NCI-H82 treated with DMSO at 0.1 percent for 48 hours (cell line): ENCODE results near the gene FAM98A.
A peak's percentile ranks its signal among the peaks of the same experiment; 100 is the strongest.

ENCODE experiments used
- DNase-seq: peaks from one replicate; lab custom pipeline; 2025; ENCODE audit not compliant: unreplicated experiment; lab: John Stamatoyannopoulos, UW

The FAM98A gene

DNA sequence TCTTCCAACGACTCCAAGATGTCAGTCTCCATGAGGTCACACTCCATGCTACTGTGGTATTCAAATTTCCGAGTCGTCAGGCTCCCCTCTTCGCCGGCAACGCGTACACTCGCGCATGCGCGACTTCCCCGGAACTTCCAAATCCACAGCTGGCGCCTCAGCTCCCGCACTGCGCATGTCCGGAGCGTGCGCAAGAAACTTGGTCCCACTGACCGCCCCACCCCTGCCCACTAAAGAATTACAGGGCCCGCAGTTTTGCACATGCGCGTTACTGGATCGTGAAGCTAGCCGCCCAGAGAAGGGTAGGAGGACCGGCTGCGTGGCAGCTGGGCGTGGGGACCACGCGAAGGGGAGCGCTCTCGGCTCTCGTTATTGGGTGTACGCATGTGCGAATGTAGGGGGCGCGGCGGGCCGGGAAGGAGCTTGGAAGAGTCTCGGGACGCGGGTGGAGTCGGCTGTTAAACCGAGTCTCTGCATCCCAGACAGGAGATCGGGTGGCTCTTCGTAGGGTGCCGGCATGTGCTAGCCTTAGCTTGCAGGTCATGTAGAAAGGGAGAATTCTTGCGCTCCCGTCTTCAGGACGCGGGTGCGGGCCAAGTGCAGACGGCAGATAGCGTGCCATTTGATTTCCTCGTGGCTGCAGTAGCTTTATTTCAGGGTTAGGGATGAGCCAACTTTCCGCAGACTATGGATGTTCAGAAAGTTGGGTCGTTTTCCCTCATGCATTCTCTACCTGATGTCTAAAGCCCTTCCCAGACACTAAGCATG, at the start of gene FAM98A:
FAM98A (minus strand) TSS at position 125 of the 768 bp plus-strand sequence; CDS start at position 47, 78 bp downstream.
- peak; percentile 97 for DNase-seq

DNA sequence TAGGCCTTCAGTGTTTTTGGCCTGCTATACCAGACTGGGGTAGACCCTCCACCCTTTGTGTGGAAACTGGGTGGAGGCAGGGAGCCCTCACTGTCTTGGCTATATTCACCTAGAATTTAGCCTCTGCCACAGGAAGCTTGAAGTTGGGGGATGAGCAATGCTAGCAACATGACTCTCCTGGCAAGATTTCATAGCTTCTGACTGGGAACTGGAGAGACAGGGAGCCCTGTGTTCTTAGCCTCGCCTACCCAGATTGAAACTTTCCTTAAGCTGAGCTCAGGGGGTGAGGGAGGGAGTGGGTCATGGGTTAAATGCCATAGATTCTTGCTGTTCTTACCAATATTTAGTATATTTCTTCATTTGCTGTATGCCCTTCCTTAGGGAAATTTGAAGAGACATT, 46.8 kb upstream of the FAM98A start:
- DNase-seq = no peak

DNA sequence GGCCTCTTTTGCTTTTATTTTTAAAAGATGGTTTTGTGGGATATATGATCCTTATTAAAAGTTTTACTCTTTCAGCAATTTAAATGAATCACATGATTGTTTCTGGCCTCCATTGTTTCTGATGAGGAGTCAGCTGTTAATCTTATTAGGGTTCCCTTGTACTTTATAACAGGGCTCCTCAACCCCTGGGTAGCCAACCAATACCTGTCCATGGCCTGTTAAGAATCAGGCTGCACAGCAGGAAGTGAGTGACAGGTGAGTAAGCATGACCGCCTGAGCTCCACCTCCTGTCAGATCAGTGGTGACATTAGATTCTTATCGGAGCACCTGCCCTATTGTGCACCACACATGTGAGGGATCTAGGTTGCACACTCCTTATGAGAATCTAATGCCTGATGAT, 45.1 kb upstream of the FAM98A start:
- DNase-seq = no peak

DNA sequence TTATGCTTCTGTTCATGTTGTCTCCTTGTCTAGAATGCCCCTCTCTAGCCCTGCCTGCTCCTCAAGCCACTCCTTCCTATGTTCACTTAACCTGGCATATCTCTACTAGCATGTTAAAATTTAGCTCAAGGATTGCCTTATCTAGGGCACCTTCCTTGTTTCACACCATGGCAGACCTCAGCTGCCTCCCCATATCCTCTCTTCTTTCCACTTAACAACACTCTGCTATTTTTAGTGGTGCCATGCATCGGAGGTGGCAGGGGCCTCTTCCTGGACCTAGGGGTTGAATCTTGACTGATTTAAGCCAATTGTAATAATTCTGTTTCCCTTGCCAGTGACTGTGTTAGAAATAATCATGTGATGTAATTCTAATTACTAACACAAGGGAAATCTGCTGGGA, 36.9 kb upstream of the FAM98A start:
- DNase-seq = no peak

DNA sequence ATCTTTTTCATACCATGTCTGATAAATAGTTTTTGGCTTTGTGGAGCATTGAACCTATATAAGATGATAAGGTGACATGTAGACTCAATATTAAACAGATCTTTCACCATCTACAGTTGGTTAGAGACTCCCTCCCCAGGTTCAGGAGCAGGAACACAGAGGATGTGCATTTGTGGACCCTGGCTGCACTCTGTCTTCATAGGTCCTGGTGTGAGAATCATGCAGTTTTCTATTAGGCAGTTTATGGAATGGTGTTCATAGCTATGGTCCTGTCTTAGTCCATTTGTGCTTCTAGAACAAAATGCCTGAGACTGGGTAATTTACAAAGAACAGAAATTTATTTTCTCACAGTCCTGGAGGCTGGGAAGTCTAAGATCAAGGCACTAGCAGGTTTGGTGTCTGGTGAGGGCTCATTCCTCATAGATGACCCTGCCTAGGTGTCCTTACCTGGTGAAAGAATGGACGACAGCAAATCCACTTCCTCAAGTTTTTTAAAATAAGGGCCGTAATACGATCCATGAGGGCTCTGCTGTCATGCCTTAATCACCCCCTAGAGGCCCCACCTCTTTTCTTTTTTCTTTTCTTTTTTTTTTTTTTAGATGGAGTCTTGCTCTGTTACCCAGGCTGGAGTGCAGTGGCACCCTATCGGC, 35.3 kb upstream of the FAM98A start:
- no peak for DNase-seq

DNA sequence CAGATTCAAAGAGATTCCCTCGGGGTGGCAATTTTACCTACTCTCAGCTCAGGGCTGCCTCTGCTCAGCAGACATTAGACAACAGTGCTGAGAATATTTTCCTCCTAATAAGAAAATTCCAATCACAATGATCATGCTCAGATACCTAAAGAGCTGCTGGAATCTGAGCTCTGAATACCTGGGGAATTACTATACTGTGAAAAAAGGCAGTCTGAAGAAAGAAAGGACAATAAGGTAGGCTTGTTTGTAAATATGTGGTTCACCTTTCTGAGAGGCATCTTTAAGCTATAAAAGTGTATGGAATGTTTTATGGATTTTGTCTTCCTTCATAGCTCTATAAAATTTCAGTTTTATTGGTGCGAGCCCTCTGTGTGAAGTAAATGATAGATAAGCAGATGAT, 34.2 kb upstream of the FAM98A start:
- DNase-seq = no peak

DNA sequence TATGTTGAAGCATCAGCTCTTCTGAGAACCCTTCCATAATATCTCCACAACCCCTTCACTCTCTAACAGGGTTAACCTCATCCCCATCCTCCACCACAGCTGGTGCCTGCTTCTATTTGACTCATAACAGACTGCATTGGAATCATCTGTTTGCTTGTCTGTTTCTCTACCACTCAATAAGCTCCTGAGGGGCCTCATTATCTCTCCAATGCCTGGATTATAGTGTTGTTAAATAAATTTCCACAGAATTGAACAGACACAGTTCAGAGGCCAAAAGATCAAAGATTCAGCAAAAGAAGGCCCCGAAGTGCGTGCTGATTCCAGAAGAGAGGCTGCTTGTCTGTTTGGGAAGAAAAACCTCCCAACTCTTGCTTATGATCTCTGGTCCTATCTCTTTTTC, 33.7 kb upstream of the FAM98A start:
- peak; percentile 3 for DNase-seq

DNA sequence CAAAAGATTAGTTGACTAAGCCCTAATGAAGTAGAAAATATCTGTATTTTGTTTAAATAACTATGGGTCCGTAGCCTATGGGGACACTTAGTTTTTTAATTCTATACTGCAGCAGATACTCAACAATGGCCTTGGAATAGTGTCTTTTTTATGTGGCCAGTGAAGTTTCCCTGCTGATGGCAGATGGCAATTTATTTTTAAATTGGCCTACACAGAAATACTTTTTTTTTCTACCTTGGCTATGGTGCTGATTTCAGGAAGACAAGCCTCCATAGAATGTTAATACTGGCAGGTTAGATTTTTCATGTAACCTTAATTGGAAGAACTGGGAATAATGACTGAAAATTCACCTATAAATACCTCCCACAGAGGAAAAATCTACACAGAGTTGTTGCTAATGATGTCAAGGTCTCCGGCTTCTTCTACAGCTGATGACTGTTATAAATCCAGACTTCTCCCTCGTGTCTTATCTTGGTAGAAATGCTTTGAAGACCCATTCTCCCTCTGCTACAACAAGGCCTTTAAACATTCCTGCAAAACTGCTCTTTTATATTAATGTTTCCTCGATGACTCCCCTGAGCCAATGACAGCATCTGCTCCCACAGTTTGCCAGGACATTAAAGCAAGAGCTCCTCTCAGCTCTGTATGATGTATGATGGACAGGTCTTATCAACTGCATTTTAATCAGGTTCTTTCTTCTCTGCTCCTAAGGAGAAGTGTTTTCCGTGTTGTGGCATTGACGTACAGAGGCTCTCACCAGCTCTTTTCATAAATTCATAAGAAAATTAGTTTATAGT, 29.1 kb upstream of the FAM98A start:
- DNase-seq = no peak

DNA sequence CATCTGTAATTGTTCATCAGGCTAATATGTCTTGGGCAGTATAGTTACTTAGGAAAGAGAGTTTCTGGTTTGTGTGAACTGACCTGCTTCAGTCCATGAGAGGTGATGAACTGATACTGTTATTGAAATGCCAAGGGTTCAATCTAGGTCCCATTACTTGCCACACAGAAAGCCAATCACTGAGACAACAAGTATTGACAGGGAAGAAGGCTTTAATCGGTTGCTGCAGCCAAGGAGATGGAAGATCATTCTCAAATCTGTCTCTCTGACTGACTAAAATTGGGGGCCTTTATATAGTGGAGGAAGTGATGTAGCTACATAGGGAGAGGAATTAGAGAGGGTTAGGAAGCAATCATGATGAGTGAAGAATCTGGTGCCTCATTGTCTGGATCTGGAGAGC, 19.9 kb upstream of the FAM98A start:
- no peak for DNase-seq

DNA sequence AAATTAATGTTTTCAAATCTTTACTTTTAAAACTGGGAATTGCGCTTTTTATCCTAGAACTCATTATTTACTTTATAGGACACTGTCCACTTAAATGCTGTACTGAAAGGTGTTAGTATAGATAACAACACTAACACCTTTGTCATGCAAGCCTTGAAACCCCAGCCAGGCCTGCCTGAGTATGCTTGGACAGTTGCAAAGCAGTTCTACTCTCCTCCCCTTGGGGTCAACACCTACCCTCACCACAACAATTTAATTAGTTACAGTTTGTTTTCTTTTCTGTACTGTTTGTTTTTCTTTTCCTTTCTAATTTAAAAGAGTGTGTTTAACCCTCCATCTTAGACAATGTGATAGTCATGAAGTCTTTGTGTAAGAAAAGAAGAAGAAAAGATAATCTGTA, 18.9 kb upstream of the FAM98A start:
- DNase-seq = no peak

DNA sequence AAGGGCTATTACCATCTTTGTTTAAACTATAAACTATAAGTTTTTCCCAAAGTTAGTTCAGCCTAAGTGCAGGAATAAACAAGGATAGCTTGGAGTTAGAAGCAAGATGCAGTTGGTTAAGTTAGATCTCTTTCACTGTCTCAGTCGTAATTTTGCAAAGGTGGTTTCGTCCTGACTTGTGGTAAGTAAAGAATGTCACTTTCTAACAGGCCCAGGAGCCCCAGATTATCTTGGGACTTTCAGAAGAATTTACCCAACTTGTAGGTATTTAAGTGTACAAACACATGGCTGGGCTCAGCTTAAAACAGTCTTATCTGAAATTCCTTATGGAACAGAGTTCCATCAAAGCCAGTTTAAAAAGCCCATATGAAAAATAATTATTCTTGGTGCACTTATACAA, 18.3 kb upstream of the FAM98A start:
- DNase-seq = no peak

DNA sequence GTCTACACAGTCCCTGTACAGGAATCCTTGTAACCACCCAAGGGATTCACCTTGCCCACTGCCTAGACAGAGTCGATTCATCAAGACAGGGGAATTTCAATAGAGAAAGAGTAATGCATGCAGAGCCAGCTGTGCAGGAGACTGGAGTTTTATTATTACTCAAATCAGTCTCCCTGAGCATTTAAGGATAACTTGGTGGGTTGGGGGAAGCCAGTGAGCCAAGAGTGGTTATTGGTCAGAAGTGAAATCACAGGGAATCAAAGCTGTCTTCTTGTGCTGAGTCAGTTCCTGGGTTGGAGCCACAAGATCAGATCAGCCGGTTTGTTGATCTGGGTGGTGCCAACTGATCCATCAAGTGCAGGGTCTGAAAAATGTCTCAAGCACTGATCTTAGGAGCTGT, 17.8 kb upstream of the FAM98A start:
- DNase-seq = no peak

DNA sequence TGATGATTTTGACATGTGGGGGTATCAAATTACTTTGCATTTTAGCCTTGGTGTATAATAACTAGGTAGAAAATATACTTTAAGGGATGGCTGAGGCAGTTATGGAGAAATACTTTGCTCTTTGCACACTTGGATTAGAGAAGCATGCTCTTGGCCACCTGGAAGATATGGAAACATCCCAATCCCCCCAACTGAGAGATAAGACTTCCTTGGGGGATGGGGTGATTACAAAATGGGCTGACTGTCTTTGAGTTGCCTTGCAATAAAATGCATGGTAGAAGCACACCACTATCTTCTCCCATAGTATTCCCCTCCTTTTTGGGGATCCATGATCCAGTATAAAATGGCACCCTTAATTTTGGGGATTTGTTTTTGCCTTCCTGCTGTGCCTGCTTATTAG, 15.1 kb upstream of the FAM98A start:
- DNase-seq = no peak

DNA sequence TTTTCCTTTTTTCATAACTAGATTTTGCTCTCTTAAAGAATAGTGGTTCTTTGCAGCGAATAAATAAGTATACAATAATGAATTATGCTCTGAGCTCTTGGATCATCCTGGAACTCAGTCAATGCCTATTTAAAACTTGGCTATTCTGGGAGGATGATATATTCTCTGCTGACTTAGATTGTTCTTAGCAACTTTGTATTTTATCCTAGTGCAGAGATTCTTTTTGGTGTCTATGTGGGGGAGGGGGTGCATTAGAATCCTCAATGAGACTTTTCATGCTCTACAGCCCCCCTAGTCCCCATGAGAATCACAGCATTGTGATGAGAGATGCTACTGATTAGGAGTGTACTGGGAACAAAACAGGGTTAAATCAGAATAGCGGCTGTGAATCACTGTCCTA, 8.8 kb upstream of the FAM98A start:
- no peak for DNase-seq

DNA sequence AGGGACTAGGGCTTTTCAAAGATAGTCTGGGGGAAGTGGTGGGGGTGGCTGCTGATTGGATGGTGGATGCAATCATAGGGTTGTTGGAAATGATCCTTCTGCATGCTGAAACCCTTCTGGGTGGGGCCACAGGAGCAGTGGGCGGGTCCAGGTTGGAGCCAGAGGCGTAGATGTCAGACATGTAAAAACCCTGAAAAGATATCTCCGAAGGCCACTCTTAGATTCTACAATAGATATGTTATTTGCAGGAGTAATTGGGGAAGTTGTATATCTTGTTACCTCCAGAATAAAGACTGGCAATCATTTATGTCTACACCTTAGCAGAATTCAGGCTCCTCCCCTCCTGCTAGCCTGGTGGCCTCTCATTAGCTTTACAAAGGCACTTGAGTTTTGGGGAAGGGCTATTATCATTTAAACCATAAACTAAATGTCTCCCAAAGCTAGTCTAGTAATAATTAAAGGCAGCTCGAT, 8.2 kb upstream of the FAM98A start:
- DNase-seq = no peak

DNA sequence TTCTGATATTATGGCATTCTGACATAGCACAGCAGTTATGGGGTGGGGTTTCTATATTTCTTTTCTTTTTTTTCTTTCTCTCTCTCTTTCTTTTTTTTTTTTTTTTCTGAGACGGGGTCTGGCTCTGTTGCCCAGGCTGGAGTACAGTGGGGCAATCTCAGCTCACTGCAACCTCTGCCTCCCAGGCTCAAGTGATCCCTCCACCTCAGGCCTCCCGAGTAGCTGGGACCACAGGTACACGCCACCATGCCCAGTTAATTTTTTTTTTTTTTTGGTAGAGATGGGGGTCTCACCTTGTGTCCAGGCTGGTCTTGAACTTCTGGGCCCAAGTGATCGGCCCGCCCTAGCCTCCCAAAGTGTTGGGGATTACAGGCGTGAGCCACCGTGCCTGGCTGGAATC, 7.5 kb upstream of the FAM98A start:
- DNase-seq = no peak

DNA sequence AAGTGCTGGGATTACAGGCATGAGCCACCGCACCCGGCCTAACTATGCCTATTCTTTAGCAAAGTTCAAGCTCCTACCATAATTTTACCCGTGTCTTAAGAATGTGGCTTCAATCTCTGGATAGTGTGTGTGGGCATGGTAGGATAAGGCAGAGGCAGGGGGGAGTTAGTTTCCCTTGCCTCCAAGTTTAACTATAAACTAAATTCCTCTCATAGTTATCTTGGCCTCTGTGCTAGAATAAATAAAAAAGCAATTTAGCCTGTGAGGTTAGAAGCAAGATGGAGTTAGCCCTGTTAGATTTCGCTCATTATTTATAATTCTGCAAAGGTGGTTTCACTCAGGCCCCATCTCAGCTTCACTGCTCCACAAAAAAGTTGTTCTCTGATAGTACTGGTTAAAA, 7.0 kb upstream of the FAM98A start:
- DNase-seq = no peak

DNA sequence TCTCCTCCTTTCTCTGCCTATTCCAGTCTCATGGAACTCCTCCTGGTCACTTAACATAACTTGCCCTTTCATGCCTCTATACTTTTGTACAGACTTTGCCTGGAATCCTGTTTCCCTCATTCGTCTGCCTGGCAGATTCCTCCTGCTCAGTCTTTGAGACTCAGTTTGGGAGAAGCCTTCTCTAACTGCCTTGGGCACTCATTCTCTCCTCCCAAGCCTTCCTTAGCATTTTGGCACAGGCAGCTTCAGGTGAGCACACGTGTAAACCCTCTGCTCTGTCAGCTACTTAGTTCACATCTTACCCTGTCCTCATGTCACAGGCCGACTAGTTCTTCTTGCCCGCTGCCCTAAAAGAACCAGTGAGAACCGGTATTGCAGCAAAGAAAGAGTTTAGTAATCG, 6.0 kb upstream of the FAM98A start:
- no peak for DNase-seq

DNA sequence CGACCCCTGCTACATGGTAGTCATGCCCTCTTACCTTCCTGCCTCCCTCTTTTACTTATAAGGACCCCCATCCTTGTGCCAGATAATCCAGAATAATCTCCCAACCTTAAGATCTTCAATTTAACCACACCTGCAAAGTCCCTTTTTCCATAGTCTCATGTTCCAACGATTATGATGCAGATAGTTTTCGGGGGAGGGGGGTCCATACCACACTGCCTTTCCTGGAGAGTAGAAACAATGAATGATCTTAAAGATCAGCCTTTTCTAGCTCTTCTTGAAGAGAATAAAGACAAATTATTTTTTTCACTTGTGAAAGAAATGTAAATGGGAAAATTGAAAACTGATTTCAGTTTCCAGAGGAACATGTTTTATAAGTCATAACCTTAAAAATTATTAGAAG, 4.3 kb upstream of the FAM98A start:
- no peak for DNase-seq

DNA sequence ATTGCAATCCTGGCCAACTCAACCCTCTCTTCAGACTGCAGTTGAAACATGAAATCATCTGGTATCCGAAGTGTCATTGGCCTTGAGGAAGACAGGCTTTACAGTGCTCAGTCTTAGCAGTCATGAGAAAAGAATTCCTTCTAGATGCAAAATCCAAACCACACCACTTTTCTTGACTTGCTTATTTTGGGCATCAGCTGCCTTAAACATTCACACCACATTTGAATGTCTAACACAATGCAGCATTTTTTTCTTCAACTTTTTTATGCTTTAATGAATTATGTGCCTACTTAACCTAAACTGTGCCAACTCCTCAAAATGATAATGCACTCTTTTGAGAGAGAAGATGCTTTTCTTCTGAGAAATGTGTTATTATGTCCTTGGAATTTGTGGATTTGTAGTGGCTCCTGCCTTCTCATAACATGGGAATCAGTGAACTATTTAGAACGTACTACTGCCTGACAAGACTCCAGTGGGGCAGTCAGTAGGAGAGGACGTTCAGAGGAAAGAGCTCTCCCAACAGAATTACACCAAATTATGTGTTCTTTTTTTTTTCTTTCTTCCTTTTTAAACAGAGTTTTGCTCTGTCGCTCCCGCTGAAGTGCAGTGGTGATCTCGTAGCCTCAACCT, 3.2 kb upstream of the FAM98A start:
- no peak for DNase-seq

DNA sequence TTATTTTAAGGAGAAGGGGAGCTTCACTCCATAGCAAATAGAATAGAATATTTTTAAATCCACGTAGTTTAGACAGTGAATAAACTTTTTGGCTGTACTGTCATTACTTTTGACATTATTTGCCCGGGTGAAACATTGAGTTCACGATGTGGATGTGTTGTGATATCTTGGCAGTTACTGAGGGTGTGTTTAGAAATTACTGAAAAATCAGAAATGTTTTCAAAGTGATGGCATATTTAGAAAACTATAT, 769 bp upstream of the FAM98A start:
- no peak for DNase-seq
